ENCODE measurements around the gene MAP3K7. TPM values are rescaled to one million over a fixed set of nuclear protein-coding genes. Genes with fewer than 3 reads are reported as not detected.

MAP3K7 gene
- polyA plus RNA-seq, 1 donor (not counting 4 experiments of a cell fraction or from before 2014, with no cell fraction given): 43.5 TPM

DNA sequence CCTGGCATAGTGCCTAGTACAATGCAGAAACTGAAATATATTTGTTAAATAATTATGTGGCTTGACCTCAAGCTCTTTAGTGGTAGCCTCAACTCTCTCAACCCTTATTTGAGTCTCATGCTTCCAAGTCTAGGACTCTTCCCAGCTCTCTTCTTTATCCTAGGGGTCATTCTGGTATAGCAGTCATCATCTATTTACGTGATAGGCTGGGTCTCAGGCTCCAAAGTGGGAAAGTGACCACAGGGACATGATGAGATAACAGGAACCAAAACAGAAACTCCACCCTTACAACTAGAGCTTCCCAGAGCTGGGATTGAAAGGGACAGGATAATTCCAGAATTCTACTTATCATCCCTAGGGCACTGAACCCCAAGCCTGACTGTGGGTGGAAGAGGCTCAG lies 17.7 kb upstream of the MAP3K7 start:
- Histone ChIP-seq H3K9me3 (ENCODE audit: control insufficient read depth, low read depth, low read length) (no peaks in the 10 kb centered on the region), H3K9me1 (ENCODE audit: control insufficient read depth, extremely low read depth, insufficient read depth, low read length) (no peaks in the 10 kb centered on the region), H3K36me3 (ENCODE audit: control insufficient read depth in 2 of 2, extremely low read depth in 1 of 2, insufficient read depth in 2 of 2, low read length in 2 of 2) (no peaks in the 10 kb centered on the region), H3K4me2 (ENCODE audit: control insufficient read depth, extremely low read depth, insufficient read depth, low read depth, low read length) (no peak overlapping the region), H3K79me2 (ENCODE audit: control insufficient read depth, insufficient read depth, low read length) (no peaks in the 10 kb centered on the region), H4K20me1 (ENCODE audit: control insufficient read depth, extremely low read depth, insufficient read depth, low read length) (no peaks in the 10 kb centered on the region), H3K27ac (ENCODE audit: control insufficient read depth, insufficient read depth, low read length) (no peak overlapping the region), H3K4me1 (ENCODE audit: control insufficient read depth, extremely low read depth, insufficient read depth, low read length) (no peaks in the 10 kb centered on the region), H3K4me3 (ENCODE audit: control insufficient read depth in 2 of 3, extremely low read depth in 1 of 3, insufficient read depth in 2 of 3, low read depth in 1 of 3, low read length in 3 of 3) (no peak overlapping the region), H3K9ac (ENCODE audit: control insufficient read depth, extremely low read depth, insufficient read depth, low read length) (no peak overlapping the region), H2AFZ (ENCODE audit: control insufficient read depth, low read length) (no peak overlapping the region), H3K27me3 (ENCODE audit: control insufficient read depth, extremely low read depth, insufficient read depth, low read length) (peaks cover 7% of the 10 kb centered on the region)
- FAIRE-seq: no peak
- dilution Hi-C loops (cut with MboI; ENCODE audit: extremely low pct_ligation_motif_present, low sequenced_read_pairs): no loop called here
- TF ChIP-seq EZH2 (IDR thresholded peaks at IDR 0.05; ENCODE audit: low read length): no peak
- TF ChIP-seq, protein P1, sequence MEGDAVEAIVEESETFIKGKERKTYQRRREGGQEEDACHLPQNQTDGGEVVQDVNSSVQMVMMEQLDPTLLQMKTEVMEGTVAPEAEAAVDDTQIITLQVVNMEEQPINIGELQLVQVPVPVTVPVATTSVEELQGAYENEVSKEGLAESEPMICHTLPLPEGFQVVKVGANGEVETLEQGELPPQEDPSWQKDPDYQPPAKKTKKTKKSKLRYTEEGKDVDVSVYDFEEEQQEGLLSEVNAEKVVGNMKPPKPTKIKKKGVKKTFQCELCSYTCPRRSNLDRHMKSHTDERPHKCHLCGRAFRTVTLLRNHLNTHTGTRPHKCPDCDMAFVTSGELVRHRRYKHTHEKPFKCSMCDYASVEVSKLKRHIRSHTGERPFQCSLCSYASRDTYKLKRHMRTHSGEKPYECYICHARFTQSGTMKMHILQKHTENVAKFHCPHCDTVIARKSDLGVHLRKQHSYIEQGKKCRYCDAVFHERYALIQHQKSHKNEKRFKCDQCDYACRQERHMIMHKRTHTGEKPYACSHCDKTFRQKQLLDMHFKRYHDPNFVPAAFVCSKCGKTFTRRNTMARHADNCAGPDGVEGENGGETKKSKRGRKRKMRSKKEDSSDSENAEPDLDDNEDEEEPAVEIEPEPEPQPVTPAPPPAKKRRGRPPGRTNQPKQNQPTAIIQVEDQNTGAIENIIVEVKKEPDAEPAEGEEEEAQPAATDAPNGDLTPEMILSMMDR (optimal IDR thresholded peaks at IDR 0.05 in 1 of 3, IDR thresholded peaks at IDR 0.05 in 1 of 3, conservative IDR thresholded peaks at IDR 0.05 in 1 of 3; ENCODE audit: extremely low read depth in 1 of 3, insufficient read depth in 2 of 3, low read length in 3 of 3): no peak
- DNase-seq (ENCODE audit: low read depth, low spot score): no peak

DNA sequence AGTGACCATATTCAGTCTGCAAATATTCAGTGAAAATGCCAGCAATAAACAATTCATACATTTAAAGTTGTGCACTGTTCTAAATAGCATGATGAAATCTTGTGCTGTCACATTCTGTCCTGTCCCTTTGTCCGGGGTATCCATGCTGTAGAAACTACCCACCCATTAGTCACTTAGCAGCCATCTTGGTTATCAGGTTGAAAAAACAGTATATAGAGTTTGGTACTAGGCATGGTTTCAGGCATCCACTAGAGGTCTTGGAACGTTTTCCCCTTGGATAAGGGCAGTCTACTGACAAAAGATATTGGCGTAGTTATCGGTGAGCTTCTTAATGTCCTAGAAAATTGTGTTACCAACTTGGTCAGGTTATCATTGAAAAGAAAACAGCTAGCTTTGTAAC lies 12.3 kb upstream of the MAP3K7 start:
- Histone ChIP-seq H3K9ac (ENCODE audit: control insufficient read depth, extremely low read depth, insufficient read depth, low read length) (no peak overlapping the region), H3K27me3 (ENCODE audit: control insufficient read depth, extremely low read depth, insufficient read depth, low read length) (peaks cover 7% of the 10 kb centered on the region)

More for the DNA sequence above, 12.3 kb upstream of the MAP3K7 start:
- Histone ChIP-seq H3K27ac (ENCODE audit: control insufficient read depth, insufficient read depth, low read length) (no peak overlapping the region), H3K4me2 (ENCODE audit: control insufficient read depth, extremely low read depth, insufficient read depth, low read depth, low read length) (no peak overlapping the region), H3K4me3 (ENCODE audit: control insufficient read depth in 2 of 3, extremely low read depth in 1 of 3, insufficient read depth in 2 of 3, low read depth in 1 of 3, low read length in 3 of 3) (no peak overlapping the region), H3K36me3 (ENCODE audit: control insufficient read depth in 2 of 2, extremely low read depth in 1 of 2, insufficient read depth in 2 of 2, low read length in 2 of 2) (no peaks in the 10 kb centered on the region), H3K9me1 (ENCODE audit: control insufficient read depth, extremely low read depth, insufficient read depth, low read length) (no peaks in the 10 kb centered on the region), H4K20me1 (ENCODE audit: control insufficient read depth, extremely low read depth, insufficient read depth, low read length) (no peaks in the 10 kb centered on the region), H3K4me1 (ENCODE audit: control insufficient read depth, extremely low read depth, insufficient read depth, low read length) (no peaks in the 10 kb centered on the region), H3K79me2 (ENCODE audit: control insufficient read depth, insufficient read depth, low read length) (no peaks in the 10 kb centered on the region), H3K9me3 (ENCODE audit: control insufficient read depth, low read depth, low read length) (no peaks in the 10 kb centered on the region), H2AFZ (ENCODE audit: control insufficient read depth, low read length) (no peak overlapping the region)
- DNase-seq (ENCODE audit: low read depth, low spot score): no peak
- dilution Hi-C loops (cut with MboI; ENCODE audit: extremely low pct_ligation_motif_present, low sequenced_read_pairs): no loop called here
- FAIRE-seq: no peak
- TF ChIP-seq EZH2 (IDR thresholded peaks at IDR 0.05; ENCODE audit: low read length): no peak

Measured in keratinocyte (primary cell).